Measurements from ENCODE around the gene STARD5. TPM values are rescaled to one million over a fixed set of nuclear protein-coding genes. Genes with fewer than 3 reads are reported as not detected.

The STARD5 gene
- total and polyA plus RNA-seq, 8 donors: 3.8 to 6.6 (median 5.2) TPM

- Histone ChIP-seq H3K27ac (no peak overlapping the region), H3K4me3 (no peak overlapping the region), H3K36me3 (peaks cover 0 to 6% of the 10 kb centered on the region in 2 donors), H3K27me3 (no peaks in the 10 kb centered on the region), H3K4me1 (peaks cover 0 to 44% of the 10 kb centered on the region in 2 donors), H3K9me3 (no peaks in the 10 kb centered on the region)
- ATAC-seq (no peak), DNase-seq (no peak)
- intact Hi-C loops (cut with DNase I): no loop called here
- TF ChIP-seq CTCF (IDR thresholded peaks at IDR 0.05): no peak
Observed at GRCh38 chr15:81289910-81290309, 34.0 kb downstream of the STARD5 start.

- H3K36me3 ChIP-seq: peaks cover 0 to 6% of the 10 kb centered on the region in 2 donors
- intact Hi-C loops (cut with DNase I): no loop called here
- H3K4me1 ChIP-seq: peaks cover 0 to 31% of the 10 kb centered on the region in 2 donors
- DNase-seq (no peak), ATAC-seq (no peak)
- no peak overlapping the region for H3K27ac ChIP-seq
- no peak overlapping the region for H3K4me3 ChIP-seq
- no peak for TF ChIP-seq CTCF (IDR thresholded peaks at IDR 0.05)
- no peaks in the 10 kb centered on the region for H3K9me3 ChIP-seq
- no peaks in the 10 kb centered on the region for H3K27me3 ChIP-seq
Observed at GRCh38 chr15:81288616-81289015, 35.3 kb downstream of the STARD5 start.

GRCh38 chr15:81288040-81288439 is 35.9 kb downstream of the STARD5 start:
- no peak for TF ChIP-seq CTCF (IDR thresholded peaks at IDR 0.05)
- no peak for ATAC-seq
- no peak overlapping the region for H3K27ac ChIP-seq
- H3K4me1 ChIP-seq: peaks cover 0 to 25% of the 10 kb centered on the region in 2 donors
- intact Hi-C loops (cut with DNase I): no loop called here
- H3K27me3 ChIP-seq: no peaks in the 10 kb centered on the region
- DNase-seq: no peak
- no peaks in the 10 kb centered on the region for H3K9me3 ChIP-seq
- no peak overlapping the region for H3K4me3 ChIP-seq
- peaks cover 0 to 6% of the 10 kb centered on the region in 2 donors for H3K36me3 ChIP-seq

GRCh38 chr15:81286621-81287121 is 37.3 kb downstream of the STARD5 start:
- TF ChIP-seq CTCF (IDR thresholded peaks at IDR 0.05): no peak
- peak; percentile 49 for ATAC-seq
- no peak overlapping the region for H3K4me3 ChIP-seq
- intact Hi-C loops (cut with DNase I): no loop called here
- no peaks in the 10 kb centered on the region for H3K27me3 ChIP-seq
- DNase-seq: no peak
- peak overlapping the region in 1 of 2 donors; percentile 43 for H3K27ac ChIP-seq
- H3K4me1 ChIP-seq: peaks cover 0 to 14% of the 10 kb centered on the region in 2 donors
- peaks cover 0 to 3% of the 10 kb centered on the region in 2 donors for H3K36me3 ChIP-seq
- no peaks in the 10 kb centered on the region for H3K9me3 ChIP-seq

GRCh38 chr15:81285461-81285860 is 38.5 kb downstream of the STARD5 start:
- no peak for DNase-seq
- no peak for TF ChIP-seq CTCF (IDR thresholded peaks at IDR 0.05)
- Histone ChIP-seq H3K36me3 (peaks cover 0 to 3% of the 10 kb centered on the region in 2 donors), H3K9me3 (no peaks in the 10 kb centered on the region), H3K4me3 (no peak overlapping the region), H3K4me1 (peaks cover 0 to 14% of the 10 kb centered on the region in 2 donors), H3K27ac (no peak overlapping the region), H3K27me3 (no peaks in the 10 kb centered on the region)
- intact Hi-C loops (cut with DNase I): no loop called here
- no peak for ATAC-seq
